ENCODE data around the gene MICAL3. TPM values are rescaled to one million over a fixed set of nuclear protein-coding genes. Genes with fewer than 3 reads are reported as not detected.

MICAL3 gene
- total and polyA plus RNA-seq, 9 of the 15 experiments (the other 6 are each of a cell fraction or from before 2014, with no cell fraction given): 0.53 to 32.1 (median 12.3) TPM

DNA sequence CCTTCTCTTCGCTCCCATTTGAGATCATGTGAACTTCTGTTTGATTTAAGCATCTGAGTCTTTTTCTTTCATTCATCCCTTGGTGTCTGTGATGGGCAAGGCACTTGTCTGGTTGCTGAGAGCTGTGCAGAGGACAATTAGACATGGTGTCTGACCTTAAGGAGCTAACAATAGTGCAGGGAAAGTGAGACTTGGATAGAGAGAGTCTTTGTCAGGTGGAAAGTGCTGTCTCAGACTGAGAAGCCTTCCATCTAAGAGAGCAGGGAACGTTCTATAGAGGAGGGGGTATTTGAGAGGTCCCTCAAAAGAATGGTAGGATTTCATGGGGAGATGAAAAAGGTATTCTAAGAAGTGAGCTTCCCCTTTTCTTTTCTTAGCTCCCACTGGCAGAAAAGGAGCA is 14.1 kb downstream of the MICAL3 start:
- WGBS (ENCODE audit: insufficient coverage, low coverage, missing lambda C conversion rate): 10% methylated on average over 2 of the region's 2 CpGs
- H3K9me3 ChIP-seq (replicated peaks; ENCODE audit: control insufficient read depth, insufficient read depth, low read depth, low read length): no peaks in the 10 kb centered on the region
- no peak for ATAC-seq
- H3K36me3 ChIP-seq (ENCODE audit: control insufficient read depth, insufficient read depth, low read length): no peaks in the 10 kb centered on the region
- no TSS peak for BruUV-seq (replicated peaks)
- peaks cover 9 to 13% of the 10 kb centered on the region in 2 experiments for H3K27me3 ChIP-seq (ENCODE audit: control insufficient read depth in 2 of 2, insufficient read depth in 2 of 2, low read length in 2 of 2)
- no peak overlapping the region for H2AFZ ChIP-seq (ENCODE audit: low read depth, low read length)
- no peaks in the 10 kb centered on the region for H3K4me1 ChIP-seq (replicated peaks in 1 of 2; ENCODE audit: control insufficient read depth in 2 of 2, insufficient read depth in 2 of 2, low read length in 2 of 2)
- FAIRE-seq: no peak
- no peak for TF ChIP-seq ETS2 (tag; IDR thresholded peaks at IDR 0.05; ENCODE audit: borderline replicate concordance, poor library complexity, severe bottlenecking)
- TF ChIP-seq, protein P1, sequence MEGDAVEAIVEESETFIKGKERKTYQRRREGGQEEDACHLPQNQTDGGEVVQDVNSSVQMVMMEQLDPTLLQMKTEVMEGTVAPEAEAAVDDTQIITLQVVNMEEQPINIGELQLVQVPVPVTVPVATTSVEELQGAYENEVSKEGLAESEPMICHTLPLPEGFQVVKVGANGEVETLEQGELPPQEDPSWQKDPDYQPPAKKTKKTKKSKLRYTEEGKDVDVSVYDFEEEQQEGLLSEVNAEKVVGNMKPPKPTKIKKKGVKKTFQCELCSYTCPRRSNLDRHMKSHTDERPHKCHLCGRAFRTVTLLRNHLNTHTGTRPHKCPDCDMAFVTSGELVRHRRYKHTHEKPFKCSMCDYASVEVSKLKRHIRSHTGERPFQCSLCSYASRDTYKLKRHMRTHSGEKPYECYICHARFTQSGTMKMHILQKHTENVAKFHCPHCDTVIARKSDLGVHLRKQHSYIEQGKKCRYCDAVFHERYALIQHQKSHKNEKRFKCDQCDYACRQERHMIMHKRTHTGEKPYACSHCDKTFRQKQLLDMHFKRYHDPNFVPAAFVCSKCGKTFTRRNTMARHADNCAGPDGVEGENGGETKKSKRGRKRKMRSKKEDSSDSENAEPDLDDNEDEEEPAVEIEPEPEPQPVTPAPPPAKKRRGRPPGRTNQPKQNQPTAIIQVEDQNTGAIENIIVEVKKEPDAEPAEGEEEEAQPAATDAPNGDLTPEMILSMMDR (IDR thresholded peaks at IDR 0.05 in 2 of 3, conservative IDR thresholded peaks at IDR 0.05 in 1 of 3; ENCODE audit: insufficient read depth in 2 of 3, low read depth in 1 of 3, low read length in 3 of 3): no peak
- TF ChIP-seq TAF15 (IDR thresholded peaks at IDR 0.05; ENCODE audit: low read depth, low read length): no peak
- TF ChIP-seq ZNF717 (CRISPR knock-in tag; IDR thresholded peaks at IDR 0.05): no peak
- no peak for TF ChIP-seq FOXK2 (conservative IDR thresholded peaks at IDR 0.05 in 1 of 2, IDR thresholded peaks at IDR 0.05 in 1 of 2; ENCODE audit: low read depth in 2 of 2)
- TF ChIP-seq SMAD4 (CRISPR knock-in tag; conservative IDR thresholded peaks at IDR 0.05): no peak
- no peak for TF ChIP-seq SIN3A (IDR thresholded peaks at IDR 0.05; ENCODE audit: borderline replicate concordance in 2 of 2, control insufficient read depth in 1 of 2, low read depth in 2 of 2, low read length in 2 of 2)
- TF ChIP-seq ARHGAP35 (IDR thresholded peaks at IDR 0.05; ENCODE audit: partially characterized antibody): no peak
- TF ChIP-seq, protein P2, sequence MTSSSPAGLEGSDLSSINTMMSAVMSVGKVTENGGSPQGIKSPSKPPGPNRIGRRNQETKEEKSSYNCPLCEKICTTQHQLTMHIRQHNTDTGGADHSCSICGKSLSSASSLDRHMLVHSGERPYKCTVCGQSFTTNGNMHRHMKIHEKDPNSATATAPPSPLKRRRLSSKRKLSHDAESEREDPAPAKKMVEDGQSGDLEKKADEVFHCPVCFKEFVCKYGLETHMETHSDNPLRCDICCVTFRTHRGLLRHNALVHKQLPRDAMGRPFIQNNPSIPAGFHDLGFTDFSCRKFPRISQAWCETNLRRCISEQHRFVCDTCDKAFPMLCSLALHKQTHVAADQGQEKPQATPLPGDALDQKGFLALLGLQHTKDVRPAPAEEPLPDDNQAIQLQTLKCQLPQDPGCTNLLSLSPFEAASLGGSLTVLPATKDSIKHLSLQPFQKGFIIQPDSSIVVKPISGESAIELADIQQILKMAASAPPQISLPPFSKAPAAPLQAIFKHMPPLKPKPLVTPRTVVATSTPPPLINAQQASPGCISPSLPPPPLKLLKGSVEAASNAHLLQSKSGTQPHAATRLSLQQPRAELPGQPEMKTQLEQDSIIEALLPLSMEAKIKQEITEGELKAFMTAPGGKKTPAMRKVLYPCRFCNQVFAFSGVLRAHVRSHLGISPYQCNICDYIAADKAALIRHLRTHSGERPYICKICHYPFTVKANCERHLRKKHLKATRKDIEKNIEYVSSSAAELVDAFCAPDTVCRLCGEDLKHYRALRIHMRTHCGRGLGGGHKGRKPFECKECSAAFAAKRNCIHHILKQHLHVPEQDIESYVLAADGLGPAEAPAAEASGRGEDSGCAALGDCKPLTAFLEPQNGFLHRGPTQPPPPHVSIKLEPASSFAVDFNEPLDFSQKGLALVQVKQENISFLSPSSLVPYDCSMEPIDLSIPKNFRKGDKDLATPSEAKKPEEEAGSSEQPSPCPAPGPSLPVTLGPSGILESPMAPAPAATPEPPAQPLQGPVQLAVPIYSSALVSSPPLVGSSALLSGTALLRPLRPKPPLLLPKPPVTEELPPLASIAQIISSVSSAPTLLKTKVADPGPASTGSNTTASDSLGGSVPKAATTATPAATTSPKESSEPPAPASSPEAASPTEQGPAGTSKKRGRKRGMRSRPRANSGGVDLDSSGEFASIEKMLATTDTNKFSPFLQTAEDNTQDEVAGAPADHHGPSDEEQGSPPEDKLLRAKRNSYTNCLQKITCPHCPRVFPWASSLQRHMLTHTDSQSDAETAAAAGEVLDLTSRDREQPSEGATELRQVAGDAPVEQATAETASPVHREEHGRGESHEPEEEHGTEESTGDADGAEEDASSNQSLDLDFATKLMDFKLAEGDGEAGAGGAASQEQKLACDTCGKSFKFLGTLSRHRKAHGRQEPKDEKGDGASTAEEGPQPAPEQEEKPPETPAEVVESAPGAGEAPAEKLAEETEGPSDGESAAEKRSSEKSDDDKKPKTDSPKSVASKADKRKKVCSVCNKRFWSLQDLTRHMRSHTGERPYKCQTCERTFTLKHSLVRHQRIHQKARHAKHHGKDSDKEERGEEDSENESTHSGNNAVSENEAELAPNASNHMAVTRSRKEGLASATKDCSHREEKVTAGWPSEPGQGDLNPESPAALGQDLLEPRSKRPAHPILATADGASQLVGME (CRISPR knock-in tag; IDR thresholded peaks at IDR 0.05): no peak
- peaks cover 6% of the 10 kb centered on the region; the same call in 1 of the 2 replicates for H4K20me1 ChIP-seq (replicated peaks; ENCODE audit: control insufficient read depth, insufficient read depth, low read length)
- intact Hi-C loops (cut with micrococcal nuclease): no loop called here
- no peaks in the 10 kb centered on the region for H3K9me1 ChIP-seq (ENCODE audit: control insufficient read depth, insufficient read depth, low read length)
- no peak overlapping the region for H3K27ac ChIP-seq (ENCODE audit: extremely low read depth, low read depth, low read length)
- no peak overlapping the region for H3K9ac ChIP-seq (ENCODE audit: insufficient read depth in 1 of 2, low read depth in 2 of 2, low read length in 2 of 2)
- no peak overlapping the region for H3K4me2 ChIP-seq (ENCODE audit: insufficient read depth, low read length)
- H3K4me3 ChIP-seq: no peak overlapping the region
- no peak for DNase-seq (ENCODE audit: extremely low read depth in 1 of 4, low spot score in 3 of 4)
- POLR2A ChIA-PET: interaction anchor here (0.9 kb wide), 1 partner anchor 21 kb away, joined by 3 read pairs; no protein-coding TSS in a partner anchor
- in situ Hi-C loops (cut with MboI): no loop called here
- CTCF ChIA-PET (ENCODE audit: low intra/inter-chr PET ratio): no interaction called here
- H3K79me2 ChIP-seq (ENCODE audit: control insufficient read depth, insufficient read depth, low read length): no peaks in the 10 kb centered on the region

Measured in K562 (cell line).